NCI-H1105 treated with DMSO at 0.1 percent for 48 hours (cell line): ENCODE measurements around the gene LPP.

ENCODE experiments used
- DNase-seq: peaks from one replicate; lab custom pipeline; 2025; lab: John Stamatoyannopoulos, UW

Gene LPP

DNA sequence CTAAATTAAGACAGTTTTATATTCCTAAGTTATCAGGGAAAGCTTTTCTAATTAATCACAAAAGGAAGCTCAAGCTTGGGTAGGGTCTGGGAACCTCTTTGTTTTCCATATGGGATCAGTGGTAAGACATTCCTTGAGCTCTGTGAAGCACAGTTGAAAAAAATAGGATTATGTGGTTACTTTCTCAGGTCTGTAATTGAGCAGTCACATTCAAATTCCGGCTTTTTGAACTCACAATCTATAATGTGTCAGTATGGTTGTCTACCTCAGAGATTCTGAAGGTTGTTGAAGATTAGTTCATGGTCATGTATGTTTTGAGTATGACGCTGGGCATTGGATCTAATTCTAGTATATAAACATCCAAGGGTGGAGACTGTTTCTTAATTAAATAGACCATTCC lies 364.5 kb downstream of the LPP start:
- no peak for DNase-seq

DNA sequence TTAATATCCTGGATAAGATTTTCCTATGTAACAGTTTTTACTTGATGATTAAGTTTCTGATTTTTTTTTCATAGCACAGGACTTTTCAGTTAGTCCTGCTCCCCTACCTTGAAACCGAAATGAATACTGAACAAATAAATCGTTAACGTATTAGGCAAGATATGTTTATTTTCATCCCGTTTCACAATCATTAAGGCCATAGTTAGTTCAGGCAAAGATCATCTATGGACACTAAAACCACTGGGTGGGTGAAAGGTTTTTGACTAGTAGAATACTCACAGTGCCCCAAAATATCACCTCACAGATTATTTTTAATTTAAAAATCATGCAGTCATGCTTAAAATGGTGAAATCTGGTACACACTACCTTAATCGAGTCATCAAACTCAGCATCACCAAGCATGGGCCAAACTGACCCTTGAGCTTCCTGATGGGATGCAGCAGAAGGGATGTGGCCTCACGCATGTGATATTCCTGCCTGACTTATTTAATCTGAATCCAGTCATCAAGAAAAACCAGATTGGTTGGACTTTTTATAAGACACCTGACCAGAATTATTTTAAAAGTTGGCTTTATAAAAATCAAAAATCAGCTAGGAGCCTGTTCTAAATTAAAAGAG lies 365.0 kb downstream of the LPP start:
- no peak for DNase-seq

DNA sequence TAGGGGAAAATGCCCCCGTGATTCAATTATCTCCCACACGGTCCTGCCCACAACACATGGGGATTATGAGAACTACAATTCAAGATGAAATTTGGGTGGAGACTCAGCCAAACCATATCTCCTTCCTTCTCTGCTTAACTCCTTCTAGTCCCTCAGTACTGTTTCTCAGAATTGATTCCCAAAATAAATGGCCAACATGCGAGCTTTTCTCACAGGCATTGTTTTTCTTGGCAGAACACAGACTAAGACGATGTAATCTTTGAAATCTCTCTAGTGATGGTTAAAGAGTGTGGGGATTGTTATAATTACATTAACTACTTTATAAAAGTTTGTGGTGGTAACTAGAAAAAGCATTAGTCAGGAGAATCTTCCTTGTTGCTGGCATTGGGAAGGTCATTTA lies 366.5 kb downstream of the LPP start:
- DNase-seq, result no peak

DNA sequence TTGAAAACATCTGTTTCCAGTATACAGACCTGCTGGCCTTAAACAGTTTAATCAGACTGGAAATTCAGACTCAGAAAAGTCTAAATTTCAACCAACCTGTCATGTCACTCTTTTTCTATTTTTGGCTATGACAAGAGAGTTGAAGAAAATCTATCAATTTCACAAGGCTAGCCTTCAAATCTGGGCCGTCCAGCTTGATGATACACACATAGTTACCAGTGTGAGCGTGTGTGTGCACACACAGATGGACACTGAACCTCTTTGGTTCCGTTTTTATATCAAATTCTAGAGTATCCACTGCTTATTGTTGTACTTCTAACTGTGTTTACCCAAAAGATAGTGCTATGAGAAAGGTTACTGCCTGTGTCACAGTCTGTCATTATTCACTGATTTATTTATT lies 368.2 kb downstream of the LPP start:
- no peak for DNase-seq

DNA sequence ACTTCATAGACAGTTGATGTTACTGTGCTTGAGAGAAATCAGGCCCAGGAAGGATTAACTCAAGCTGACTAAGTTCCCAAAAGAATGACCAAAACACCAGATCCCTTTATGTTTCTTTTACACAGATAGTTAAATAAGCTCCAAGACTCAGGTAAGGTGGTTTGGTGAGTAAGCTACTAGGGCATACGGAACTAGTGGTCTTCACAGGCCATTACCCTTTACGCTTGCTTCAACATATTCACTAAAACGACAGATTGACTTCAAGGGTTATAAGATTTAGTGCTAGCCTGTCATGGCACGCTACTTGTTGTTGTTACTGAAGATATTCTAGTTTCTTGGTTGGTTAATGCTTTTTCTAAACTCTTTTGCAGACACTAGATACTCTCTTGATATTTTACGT lies 369.3 kb downstream of the LPP start:
- no peak for DNase-seq

DNA sequence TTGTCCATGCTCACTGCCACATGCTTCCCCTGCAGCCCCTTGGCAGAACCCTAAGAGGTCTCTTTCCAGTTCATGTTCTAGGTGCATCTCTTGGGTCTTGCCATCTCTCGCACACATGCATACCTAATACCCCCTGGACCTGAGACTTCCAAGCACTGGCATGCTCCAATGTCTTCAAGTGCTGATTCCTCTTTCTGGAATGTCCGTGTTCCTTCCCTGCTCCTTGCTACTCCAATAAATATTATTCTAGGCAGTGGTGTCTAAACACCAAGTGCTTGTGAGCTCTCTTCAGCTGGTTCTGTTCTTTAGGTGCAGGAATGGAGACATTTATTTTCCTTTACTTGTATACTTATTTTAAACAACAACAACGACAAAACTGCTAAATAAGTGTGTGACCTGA lies 370.1 kb downstream of the LPP start:
- DNase-seq, result no peak

GRCh38 chr3:188526057-188526456 lies 372.1 kb downstream of the LPP start:
- no peak for DNase-seq

DNA sequence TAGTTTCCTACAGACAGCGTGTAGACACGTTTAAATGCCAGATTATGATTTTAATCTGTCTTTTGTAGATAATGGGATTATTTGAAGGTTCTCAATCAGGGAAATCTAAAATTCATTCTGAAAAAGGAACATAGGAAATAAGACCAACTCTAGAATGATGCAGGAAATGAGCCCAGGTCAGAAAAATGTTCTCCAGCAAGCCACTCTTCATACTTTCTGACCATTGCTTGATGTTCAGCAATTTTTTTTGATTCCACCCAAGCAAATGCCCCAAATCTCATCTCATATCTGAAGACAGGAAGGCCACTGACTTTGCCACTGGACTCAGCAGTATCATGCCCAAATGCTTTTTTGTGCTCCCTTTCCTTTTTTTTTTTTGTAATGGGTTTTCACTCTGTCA lies 373.4 kb downstream of the LPP start:
- DNase-seq, result no peak

DNA sequence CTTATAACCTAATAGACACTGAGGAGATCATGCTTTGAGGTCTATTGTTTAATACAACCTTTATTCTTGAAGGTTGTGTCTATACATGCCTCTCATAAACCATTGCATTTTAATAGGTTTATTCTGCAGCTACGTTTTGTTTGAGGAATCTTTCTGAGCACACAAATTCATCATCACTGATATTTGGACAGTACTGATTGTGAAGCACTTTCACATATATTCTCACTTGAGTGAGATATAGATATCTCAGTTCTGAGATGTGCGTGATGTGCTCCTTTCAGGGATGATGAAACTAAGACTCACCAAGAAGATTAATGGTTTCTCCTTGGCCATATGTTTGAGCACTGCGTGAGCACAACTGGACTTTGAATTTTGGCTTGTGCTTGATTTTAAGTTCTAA lies 374.4 kb downstream of the LPP start:
- DNase-seq, result no peak

DNA sequence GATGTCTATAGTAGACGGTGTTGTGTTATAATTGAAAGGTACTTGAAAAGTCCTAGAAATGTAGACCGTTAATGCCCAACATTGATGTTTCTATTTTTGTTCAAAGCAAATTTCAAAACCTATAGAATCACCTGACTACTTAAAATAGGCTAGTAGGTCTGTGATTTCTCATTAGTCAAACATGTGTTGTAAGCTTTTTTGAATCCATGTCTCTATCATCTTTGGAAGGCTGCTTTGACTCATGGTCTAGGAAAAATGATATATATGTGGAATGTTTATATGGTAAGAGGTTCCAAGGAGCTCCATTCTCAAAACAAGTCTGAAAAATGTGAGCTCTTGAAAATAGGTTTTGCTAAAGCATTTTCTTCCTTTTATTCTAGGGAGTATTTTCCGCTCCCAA lies 375.3 kb downstream of the LPP start:
- peak; percentile 36 for DNase-seq

DNA sequence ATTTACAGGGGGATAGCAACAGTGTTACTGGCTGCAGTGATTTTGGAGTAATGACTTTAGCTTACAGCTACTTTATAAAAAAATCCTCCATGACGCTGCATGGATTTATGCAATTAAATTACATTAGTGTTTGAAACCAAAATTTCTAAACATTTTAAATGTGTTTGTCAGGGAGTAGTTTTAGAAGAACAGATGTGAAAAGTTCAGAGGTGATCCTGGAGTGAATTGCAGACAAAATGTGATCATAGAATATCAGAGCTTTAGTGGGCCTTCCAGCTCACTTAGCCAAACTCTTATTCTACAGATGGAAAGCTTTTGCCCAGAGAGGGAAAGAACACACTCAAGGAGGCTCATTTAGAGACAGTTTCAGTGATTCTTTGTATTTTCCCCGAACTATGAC lies 376.3 kb downstream of the LPP start:
- no peak for DNase-seq

GRCh38 chr3:188531210-188531609 lies 377.3 kb downstream of the LPP start:
- no peak for DNase-seq

DNA sequence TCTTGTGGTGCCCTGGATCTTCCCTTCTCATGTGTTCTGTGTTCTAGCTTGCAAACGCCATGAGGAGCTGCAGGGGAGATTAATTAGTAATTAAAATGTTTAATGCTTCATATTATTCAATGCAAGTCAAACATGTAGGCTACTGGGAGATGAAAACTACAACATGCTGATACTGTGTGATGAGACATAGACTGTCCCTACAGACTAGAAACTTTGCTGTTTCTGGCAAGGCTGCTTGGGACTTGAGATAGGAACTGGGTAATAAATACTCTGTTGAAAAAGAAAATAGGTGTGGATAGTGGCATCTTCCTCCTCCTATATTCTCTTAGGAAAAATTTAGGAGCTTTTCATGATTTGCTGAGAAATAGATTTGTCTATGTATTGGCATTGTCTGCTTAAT lies 379.2 kb downstream of the LPP start:
- no peak for DNase-seq

GRCh38 chr3:188533612-188534357 lies 379.8 kb downstream of the LPP start:
- DNase-seq, result no peak

DNA sequence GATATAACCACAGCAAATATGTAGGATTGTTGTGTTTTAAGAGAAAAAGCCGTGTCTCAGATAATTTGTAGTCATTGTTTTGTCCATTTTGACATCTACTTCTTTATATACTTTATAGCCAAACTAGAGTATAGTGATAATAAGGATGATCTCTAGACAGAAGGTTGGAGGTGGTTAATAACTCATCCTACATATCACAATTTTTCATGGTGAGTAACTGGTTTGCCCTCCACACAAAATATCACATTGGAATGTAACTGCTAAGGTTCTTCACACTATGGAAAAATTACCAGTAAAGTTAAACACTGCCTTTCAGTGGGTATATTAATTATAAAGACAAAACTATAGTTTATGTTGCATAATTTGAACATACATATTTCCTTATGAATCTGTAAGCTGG lies 380.7 kb downstream of the LPP start:
- no peak for DNase-seq

DNA sequence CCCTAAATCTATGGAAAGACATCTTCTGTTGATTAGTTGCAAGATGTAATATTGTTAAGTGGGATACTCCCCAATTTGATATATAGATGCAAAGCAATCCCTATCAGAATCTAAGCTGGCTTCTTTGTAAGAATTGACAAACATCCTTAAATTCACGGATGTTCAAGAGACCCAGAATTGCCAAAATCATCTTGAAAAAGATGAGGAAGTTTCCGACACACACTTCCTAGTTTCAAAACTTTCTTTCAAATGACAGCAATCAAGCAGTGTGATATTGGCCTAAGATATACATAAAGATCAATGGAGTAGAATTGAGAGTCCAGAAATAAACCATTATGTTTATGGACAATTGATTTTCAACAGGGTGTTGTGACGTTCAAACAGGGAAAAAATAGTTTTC lies 383.6 kb downstream of the LPP start:
- DNase-seq, result no peak

DNA sequence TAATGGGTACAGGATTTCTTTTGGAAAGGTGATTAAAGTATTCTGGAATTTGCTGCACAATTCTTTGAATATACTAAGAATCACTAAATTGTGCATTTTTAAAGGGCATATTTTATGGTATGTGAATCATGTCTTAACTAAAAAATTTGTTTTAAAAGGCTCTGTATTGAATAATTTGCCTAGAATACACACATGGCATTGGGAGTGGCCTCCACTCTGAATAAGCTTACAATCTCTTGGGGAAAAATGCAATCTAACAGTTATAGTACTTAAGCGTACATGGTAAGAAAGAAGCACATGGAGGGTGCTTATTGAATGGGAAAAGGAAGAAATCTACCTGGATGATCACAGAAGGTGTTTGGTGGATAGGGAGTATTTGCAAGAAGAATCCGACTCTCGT lies 385.1 kb downstream of the LPP start:
- DNase-seq, result no peak

DNA sequence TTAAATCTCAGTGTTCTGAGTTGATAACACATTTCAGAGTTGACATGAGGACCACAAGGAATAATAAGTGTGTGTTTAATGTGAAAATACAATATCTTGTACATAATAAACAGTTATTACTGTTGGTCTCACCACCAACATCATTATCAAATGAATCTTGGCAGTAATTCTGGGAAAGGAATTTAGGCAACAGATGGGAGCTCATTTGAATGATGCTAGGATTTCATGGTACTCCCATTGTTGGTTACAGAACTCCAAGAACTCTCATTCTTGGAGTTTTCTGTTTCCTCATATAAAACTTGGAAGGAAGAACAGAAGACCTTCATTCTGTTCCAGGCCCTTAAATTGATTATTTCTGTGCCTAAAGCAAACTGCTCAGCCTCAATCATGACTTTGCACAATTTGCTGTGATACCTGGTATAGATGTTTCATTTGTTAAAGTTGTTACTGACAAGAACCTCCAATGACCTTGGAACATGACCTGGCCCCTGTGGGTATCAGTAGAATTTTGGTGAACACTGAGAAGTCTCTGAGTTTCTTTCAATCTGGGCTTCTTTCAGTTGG lies 385.8 kb downstream of the LPP start:
- no peak for DNase-seq

DNA sequence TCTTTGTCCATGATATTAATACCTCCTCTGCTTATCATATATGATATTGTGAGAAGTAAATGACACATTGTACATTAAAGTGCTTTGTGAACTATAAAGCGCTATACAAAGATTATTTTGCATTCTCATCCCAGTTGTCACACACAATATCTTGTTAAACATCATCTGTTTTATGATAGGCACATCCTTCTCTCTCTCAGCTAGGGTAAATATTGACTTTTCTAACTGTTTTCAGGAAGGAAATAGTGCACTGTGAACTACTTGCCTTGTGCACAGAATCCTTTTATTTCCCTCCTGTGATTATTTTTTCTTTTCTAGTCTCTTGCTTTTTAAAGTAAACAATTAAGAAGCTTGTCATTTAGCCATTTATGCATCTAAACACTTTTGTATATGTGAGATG lies 388.2 kb downstream of the LPP start:
- DNase-seq, result peak; percentile 19

- no peak for DNase-seq
These were observed 390.1 kb downstream of the LPP start for GRCh38 chr3:188544012-188544411.

DNA sequence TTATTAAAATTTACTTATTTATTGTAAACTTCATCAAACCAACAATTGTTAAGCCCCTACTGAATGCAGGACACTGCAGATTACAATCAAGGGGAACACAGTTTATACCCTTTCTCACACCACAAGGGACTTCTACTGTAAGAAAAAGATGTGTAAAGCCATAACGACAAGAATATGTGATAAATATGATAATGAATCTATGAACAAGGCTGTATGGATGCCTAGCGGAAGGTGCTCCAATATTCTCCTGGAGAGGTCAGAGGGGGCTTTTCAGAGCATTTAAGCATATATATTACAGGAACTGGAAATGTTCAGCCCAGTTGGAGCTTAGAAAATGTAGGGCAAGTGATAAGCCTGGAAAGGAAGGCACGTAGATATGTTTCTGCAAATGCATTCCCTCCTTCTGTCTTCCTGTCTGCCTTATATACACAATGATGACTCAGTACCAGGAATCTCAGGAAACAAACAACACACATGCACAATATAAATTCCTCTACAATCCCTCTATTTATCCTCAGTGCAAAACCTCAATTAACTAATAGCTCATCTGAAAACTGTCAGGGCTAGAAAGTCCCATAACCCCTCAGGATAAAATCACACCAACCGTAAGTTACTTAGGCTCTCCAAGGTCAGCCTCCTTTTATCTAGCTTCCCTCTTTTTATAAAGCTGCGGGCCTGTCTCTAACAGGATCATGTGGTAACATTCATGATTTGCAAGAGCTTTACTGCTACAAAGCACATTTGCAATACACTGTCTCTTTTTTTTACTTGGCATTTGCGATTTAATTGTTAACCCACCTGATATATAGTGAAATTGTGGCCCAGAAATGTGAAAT lies 393.1 kb downstream of the LPP start:
- DNase-seq, result no peak

- DNase-seq, result no peak
These were observed 399.6 kb downstream of the LPP start for GRCh38 chr3:188553569-188553968.

DNA sequence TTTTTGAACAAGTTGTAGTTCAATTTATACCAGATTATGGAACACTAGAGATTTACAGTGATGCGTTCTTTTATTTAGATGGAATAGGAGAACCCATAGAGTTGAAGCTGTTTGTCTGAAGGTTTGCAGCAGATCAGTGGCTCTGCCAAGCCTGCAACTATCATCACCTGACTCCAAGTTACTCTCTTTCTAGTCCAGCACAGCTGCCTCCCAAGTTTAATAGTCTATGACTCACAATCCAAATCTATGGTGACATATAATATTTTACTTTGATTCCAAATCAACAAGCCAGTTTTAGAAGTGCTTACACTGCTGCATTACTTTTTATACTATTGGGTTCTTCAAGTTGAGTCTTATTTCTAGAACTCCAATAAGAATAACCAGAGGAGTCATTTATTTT lies 400.4 kb downstream of the LPP start:
- no peak for DNase-seq
